Rectal smooth muscle tissue (tissue), 1 donor: ENCODE data around the gene MRGPRE.

Experiments
- H3K27ac ChIP-seq: one replicate; pipeline ENCODE4 v1.7.0; 2013; ENCODE audit warnings: low read depth, low read length, inconsistent platforms
- H3K27me3 ChIP-seq: one replicate; pipeline ENCODE4 v1.7.0; 2013; ENCODE audit warnings: low read length; ENCODE audit not compliant: control insufficient read depth, insufficient read depth
- H3K36me3 ChIP-seq: one replicate; pipeline ENCODE4 v1.7.0; 2013; ENCODE audit warnings: low read length; ENCODE audit not compliant: control insufficient read depth, insufficient read depth
- H3K4me1 ChIP-seq: one replicate; pipeline ENCODE4 v1.7.0; 2013; ENCODE audit warnings: low read length; ENCODE audit not compliant: control insufficient read depth, insufficient read depth
- H3K4me3 ChIP-seq: one replicate; pipeline ENCODE4 v1.7.0; 2013; ENCODE audit warnings: low read length
- H3K9ac ChIP-seq: one replicate; pipeline ENCODE4 v1.7.0; 2013; ENCODE audit warnings: low read length

Gene MRGPRE

GRCh38 chr11:3224401-3225057, 7.7 kb downstream of the MRGPRE start:
- Histone ChIP-seq H3K4me3 (no peak overlapping the region), H3K27me3 (peaks cover 12% of the 10 kb centered on the region), H3K9ac (no peak overlapping the region), H3K4me1 (no peaks in the 10 kb centered on the region), H3K36me3 (no peaks in the 10 kb centered on the region), H3K27ac (no peak overlapping the region)

- Histone ChIP-seq H3K36me3 (no peaks in the 10 kb centered on the region), H3K4me1 (no peaks in the 10 kb centered on the region), H3K9ac (no peak overlapping the region), H3K27me3 (peaks cover 14% of the 10 kb centered on the region), H3K4me3 (no peak overlapping the region), H3K27ac (no peak overlapping the region)
Observed at GRCh38 chr11:3223932-3224381, 8.3 kb downstream of the MRGPRE start.

- no peak overlapping the region for H3K9ac ChIP-seq
- no peaks in the 10 kb centered on the region for H3K4me1 ChIP-seq
- no peak overlapping the region for H3K27ac ChIP-seq
- H3K27me3 ChIP-seq = peaks cover 15% of the 10 kb centered on the region
- no peaks in the 10 kb centered on the region for H3K36me3 ChIP-seq
- H3K4me3 ChIP-seq = no peak overlapping the region
Observed at GRCh38 chr11:3222941-3223915, 9.0 kb downstream of the MRGPRE start.

GRCh38 chr11:3222003-3222855, 10.0 kb downstream of the MRGPRE start:
- Histone ChIP-seq H3K4me3 (no peak overlapping the region), H3K4me1 (no peaks in the 10 kb centered on the region), H3K27me3 (peaks cover 20% of the 10 kb centered on the region), H3K36me3 (no peaks in the 10 kb centered on the region), H3K27ac (no peak overlapping the region), H3K9ac (no peak overlapping the region)

GRCh38 chr11:3221408-3222002, 10.7 kb downstream of the MRGPRE start:
- Histone ChIP-seq H3K36me3 (no peaks in the 10 kb centered on the region), H3K4me3 (no peak overlapping the region), H3K27ac (no peak overlapping the region), H3K4me1 (no peaks in the 10 kb centered on the region), H3K27me3 (peaks cover 20% of the 10 kb centered on the region), H3K9ac (no peak overlapping the region)

GRCh38 chr11:3220521-3221407, 11.5 kb downstream of the MRGPRE start:
- H3K36me3 ChIP-seq = no peaks in the 10 kb centered on the region
- H3K27me3 ChIP-seq = peaks cover 26% of the 10 kb centered on the region
- H3K4me1 ChIP-seq = no peaks in the 10 kb centered on the region
- H3K9ac ChIP-seq = no peak overlapping the region
- no peak overlapping the region for H3K27ac ChIP-seq
- H3K4me3 ChIP-seq = no peak overlapping the region

- Histone ChIP-seq H3K4me3 (no peak overlapping the region), H3K9ac (no peak overlapping the region), H3K27ac (no peak overlapping the region), H3K4me1 (no peaks in the 10 kb centered on the region), H3K27me3 (peaks cover 27% of the 10 kb centered on the region), H3K36me3 (no peaks in the 10 kb centered on the region)
Observed at GRCh38 chr11:3220101-3220500, 12.1 kb downstream of the MRGPRE start.

- no peak overlapping the region for H3K9ac ChIP-seq
- no peak overlapping the region for H3K4me3 ChIP-seq
- peaks cover 27% of the 10 kb centered on the region for H3K27me3 ChIP-seq
- no peak overlapping the region for H3K27ac ChIP-seq
- H3K4me1 ChIP-seq = no peaks in the 10 kb centered on the region
- no peaks in the 10 kb centered on the region for H3K36me3 ChIP-seq
Observed at GRCh38 chr11:3219281-3219892, 12.8 kb downstream of the MRGPRE start.

GRCh38 chr11:3218483-3219280, 13.5 kb downstream of the MRGPRE start, which contains the start of gene MRGPRG:
Gene MRGPRG (minus strand): TSS chr11:3218813. CDS start chr11:3218813, 0 bp downstream.
- no peaks in the 10 kb centered on the region for H3K36me3 ChIP-seq
- no peak within 1 kb of the TSS for H3K27ac ChIP-seq
- H3K9ac ChIP-seq = no peak within 1 kb of the TSS
- no peaks in the 10 kb centered on the region for H3K4me1 ChIP-seq
- peaks cover 27% of the 10 kb centered on the region for H3K27me3 ChIP-seq
- no peak within 1 kb of the TSS for H3K4me3 ChIP-seq

- no peaks in the 10 kb centered on the region for H3K36me3 ChIP-seq
- H3K27ac ChIP-seq = no peak overlapping the region
- peaks cover 27% of the 10 kb centered on the region for H3K27me3 ChIP-seq
- no peaks in the 10 kb centered on the region for H3K4me1 ChIP-seq
- H3K9ac ChIP-seq = no peak overlapping the region
- H3K4me3 ChIP-seq = no peak overlapping the region
Observed at GRCh38 chr11:3217818-3218482, 14.3 kb downstream of the MRGPRE start.
